Measurements from ENCODE around the gene CPLANE1.
"Not testable (repeated sequence)": the region's sequence is repeated elsewhere in the genome, so short reads cannot be mapped to it uniquely, and the experiment has no call there.

Gene CPLANE1

DNA sequence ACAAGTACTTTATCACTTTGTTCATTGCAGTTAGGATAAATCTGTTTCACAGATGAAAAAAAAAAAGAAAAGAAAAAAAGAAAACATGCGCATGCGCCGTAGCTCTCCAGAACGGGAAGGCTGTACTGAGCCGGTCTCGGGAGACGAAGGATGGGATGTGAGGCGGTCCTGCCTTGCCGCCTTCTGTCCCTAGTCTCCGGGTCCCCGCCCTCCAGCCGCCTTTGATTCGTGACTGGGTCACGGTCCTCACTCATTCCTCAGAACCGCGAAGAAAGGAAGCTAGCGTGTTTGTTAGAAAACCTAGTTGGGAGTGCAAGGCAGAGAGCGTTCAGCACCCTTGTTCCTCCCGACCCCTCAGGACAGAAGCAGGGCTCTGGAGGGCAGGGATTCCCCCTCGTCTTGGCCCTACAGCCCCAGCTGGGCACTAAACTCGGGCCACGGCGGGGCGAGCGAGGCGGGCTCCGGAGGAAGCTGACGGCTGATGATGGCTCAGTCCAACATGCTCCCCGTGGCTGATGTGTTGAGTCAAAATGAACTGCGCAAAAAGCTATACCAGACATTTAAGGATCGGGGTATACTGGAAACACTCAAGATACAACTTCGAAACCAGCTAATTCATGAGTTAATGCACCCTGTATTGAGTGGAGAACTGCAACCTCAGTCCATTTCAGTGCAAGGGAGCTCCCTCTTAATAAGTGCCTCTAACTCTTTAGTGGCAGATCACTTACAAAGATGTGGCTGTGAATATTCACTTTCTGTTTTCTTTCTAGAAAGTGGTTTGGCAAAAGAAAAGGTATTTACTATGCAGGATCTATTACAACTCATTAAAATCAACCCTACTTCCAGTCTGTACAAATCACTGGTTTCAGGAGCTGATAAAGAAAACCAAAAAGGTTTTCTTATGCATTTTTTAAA, 40.0 kb downstream of the CPLANE1 start:
- no peak for DNase-seq (ENCODE audit: low read depth)

DNA sequence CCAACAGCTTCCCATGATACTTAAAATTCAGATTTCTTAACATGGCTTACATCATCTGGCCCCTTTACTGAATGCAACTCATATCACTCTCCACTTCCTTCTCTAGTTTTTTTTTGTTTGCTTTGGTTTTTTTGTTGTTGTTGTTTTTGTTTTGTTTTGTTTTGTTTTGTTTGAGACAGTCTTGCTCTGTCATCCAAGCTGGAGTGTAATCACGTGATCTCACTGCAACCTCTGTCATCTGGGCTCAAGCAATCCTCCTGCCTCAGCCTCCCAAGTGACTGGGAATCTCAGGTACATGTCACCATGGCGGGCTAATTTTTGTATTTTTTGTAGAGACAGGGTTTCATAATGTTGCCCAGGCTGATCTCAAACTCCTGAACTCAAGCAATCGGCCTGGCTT, 41.4 kb downstream of the CPLANE1 start:
- DNase-seq (ENCODE audit: low read depth) = no peak

DNA sequence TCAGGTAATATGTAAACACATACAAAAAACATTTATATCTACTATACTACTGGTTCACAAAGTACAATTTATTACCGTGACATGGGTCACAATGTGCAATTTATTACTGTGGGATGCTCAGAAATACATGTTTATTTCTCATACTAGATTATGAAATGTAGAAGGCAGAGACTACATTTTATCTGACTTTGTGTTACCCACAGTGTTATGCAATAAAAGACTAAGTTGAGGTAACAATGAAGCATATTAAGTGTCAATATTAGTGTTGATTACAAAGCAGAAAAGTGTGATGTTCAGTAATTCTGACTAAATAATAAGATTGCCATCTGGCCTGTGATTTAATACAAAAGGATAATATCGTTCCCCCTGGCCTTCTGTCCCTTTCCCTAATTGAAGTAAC, 42.4 kb downstream of the CPLANE1 start:
- DNase-seq (ENCODE audit: low read depth) = no peak

- DNase-seq (ENCODE audit: low read depth) = no peak
Observed at GRCh38 chr5:37198842-37199241, 50.3 kb downstream of the CPLANE1 start.

GRCh38 chr5:37198061-37198460, 51.1 kb downstream of the CPLANE1 start:
- DNase-seq (ENCODE audit: low read depth) = no peak

GRCh38 chr5:37197340-37198050, 51.7 kb downstream of the CPLANE1 start:
- no peak for DNase-seq (ENCODE audit: low read depth)

- DNase-seq (ENCODE audit: low read depth) = no peak
Observed at GRCh38 chr5:37190592-37190991, 58.6 kb downstream of the CPLANE1 start.

DNA sequence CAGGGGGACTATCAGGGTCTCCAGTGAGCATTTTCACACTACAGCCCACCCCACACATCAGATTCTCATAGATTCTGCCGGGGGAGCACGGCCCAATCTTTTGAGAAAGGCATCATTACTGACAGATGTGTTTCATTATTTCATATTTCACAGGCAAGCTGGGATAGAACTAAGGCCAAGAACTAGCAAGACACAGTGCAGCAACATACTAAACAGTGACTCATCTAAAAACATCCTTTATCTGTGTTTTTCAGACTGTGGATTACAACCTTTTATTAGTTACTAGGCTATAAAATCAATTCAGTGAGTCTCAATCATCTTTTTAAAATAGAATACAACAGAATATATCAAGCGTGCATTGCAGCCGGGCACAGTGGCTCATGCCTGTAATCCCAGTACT, 59.8 kb downstream of the CPLANE1 start:
- DNase-seq (ENCODE audit: low read depth) = no peak

GRCh38 chr5:37187465-37187977, 61.7 kb downstream of the CPLANE1 start:
- no peak for DNase-seq (ENCODE audit: low read depth)

DNA sequence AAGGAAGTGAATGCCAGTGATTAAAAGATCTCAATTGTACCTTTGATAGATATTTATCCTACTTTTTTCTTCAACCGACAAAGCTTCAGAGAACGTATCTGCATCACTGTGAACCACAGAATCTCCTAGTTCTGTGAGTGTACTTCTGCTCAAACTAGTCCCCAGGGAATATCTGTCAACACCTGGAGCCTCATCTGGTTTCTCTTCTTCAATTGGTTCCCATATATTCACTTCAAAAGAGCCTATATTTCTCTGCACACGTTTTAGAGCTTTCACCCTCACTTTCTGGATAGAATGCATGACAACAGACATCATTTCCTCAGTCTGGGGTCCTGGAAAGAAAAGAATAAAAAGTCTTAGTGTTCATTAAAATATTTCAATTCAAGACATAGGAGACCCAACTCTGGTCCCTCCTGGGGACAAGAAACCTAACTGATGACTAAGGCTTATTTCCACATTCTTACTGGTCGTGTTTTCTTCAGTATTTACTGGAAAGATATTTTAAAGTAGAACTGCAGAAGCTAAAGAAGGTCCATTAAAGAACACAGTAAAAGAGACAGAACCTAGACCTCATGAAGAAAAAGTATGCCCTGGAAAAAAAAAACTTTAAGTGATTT, 64.3 kb downstream of the CPLANE1 start:
- DNase-seq (ENCODE audit: low read depth) = no peak

GRCh38 chr5:37182667-37183066, 66.5 kb downstream of the CPLANE1 start:
- DNase-seq (ENCODE audit: low read depth) = no peak

DNA sequence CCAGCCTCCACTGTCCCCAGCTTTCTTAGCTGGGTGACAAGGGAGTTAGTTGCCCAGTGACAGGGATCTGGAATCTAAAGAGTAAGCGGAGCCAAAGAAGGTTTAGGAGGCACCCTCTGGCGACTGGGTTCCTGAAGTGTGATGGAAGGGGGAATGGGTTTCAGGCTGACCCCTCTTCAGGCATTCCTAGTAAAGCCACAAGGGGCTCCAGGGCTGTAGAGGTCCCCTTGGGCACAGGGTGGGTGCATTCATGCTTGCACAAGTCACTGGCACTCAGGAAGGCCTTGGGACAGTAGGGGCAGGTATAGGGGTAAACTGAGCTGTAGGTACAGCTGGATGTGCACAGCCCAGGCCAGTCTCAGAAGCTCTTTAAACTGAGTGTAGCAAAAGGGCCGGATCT, 74.2 kb downstream of the CPLANE1 start:
- no peak for DNase-seq (ENCODE audit: low read depth)

GRCh38 chr5:37172957-37173356, 76.2 kb downstream of the CPLANE1 start:
- DNase-seq (ENCODE audit: low read depth) = no peak

DNA sequence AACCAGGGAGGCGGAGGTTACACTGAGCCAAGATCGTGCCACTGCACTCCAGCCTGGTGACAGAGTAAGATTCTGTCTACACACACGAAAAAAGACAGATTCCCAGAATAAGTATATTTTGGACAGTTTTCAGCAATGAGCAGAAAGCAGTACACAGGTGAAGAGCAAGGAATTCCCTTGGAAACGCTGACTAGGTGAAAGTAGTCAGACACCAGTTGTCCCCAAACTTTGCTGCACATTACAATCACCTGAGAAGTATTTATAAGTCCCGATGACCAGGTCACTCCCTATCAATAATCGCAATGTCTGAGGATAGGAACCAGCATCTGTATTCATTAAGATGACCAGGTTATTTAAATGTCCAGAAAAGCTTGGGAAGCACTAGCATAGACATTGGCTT, 78.3 kb downstream of the CPLANE1 start:
- no peak for DNase-seq (ENCODE audit: low read depth)

DNA sequence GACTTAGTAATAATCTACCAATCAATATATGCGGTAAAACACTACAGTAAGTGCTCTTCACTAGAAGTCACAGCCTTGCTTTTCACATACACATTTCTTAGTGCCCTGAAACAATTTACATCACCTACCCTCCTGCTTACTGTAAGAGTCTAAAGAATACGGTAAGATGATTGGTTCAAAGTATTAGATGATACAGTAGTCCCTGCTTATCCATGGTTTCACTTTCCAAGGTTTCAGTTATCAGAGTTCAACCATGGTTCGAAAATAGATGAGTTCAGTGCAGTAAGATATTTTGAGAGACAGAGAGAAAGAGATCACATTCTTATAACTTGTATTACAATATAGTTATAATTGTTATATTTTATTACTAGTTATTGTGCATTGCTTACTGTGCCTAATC, 83.0 kb downstream of the CPLANE1 start:
- DNase-seq (ENCODE audit: low read depth) = no peak

DNA sequence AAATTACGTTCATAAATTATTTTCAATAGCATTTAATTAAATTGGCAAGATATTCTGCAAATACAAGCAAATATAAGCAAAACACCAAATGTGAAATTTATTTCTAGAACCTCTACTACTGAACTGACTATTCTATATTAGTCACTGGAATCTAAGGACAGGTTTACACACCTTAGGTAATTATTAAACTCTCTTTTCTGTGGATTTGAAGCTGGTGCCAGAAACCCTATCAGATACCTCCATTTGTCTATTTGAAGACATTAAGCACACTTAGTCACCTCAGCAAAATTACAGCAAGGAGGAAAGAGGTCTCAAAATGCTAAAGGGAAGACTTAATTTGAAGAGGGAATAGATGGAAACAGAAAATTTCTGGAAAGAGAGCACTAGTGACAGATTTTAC, 83.4 kb downstream of the CPLANE1 start:
- DNase-seq (ENCODE audit: low read depth) = no peak

DNA sequence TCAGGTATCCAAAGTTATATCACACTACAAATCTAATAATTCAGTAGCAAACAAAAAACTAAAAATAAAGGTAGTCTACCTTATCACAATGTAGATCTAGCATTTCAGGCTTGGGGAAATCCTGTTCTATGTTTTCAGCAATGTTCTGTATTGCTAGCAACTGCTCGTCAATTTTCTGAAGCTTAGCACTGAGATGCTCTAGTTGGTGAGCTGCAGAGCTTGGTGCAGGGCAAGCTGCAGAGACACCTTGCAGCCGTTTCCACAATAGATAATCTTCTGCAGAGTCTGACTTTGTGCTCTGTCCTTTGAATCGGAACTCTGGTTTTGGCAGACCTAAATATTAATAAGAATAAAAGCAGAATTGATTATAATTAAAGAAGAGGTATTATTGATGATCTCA, 95.5 kb downstream of the CPLANE1 start:
- DNase-seq (ENCODE audit: low read depth) = no peak

DNA sequence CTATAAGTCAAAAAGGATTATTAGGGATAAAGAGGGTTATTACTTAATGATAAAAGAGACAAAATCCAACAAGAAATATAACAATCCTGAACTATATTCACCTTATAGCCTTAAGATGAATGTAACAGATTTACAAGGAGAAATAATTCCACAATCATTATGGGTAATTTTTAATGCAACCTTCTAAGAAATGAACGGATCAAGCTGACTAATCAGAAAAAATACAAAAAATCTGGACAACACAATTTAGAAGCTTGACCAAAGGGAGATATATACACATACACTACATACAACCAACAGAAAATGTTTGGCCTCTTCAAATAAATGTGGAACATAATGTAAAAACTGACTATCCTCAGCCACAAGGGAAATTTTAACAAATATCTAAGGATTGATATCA, 102.3 kb downstream of the CPLANE1 start:
- DNase-seq (ENCODE audit: low read depth) = no peak

DNA sequence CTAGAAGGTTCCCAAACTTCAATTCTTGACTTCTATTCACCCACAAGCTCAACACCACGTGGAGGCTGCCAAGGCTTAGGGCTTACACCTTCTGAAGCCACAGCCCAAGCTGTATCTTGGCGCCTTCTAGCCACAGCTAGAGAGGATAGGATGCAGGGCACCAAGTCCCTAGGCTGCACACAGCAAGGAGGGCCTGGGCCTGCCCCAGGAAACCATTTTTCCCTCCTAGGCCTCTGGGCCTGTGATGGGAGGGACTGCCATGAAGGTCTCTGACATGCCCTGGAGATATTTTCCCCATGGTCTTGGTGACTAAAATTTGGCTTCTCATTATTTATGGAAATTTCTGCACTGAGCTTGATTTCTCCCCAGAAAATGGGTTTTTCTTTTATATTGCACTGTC, 112.5 kb downstream of the CPLANE1 start:
- no peak for DNase-seq (ENCODE audit: low read depth)

DNA sequence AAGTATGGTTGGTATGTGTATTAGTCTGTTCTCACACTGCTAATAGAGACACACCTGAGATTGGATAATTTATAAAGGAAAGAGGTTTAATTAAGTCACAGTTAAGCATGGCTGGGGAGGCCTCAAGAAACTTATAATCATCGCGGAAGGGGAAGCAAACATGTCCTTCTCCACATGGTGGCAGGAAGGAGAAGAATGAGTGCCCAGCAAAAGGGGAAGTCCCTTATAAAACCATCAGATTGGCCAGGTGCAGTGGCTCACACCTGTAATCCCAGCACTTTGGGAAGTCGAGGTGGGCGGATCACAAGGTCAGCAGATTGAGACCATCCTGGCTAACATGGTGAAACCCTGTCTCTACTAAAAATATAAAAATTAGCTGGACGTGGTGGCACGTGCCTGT, 113.9 kb downstream of the CPLANE1 start:
- not testable (repeated sequence) for DNase-seq (ENCODE audit: low read depth)

- DNase-seq (ENCODE audit: low read depth) = no peak
Observed at GRCh38 chr5:37133939-37134338, 115.2 kb downstream of the CPLANE1 start.

- no peak for DNase-seq (ENCODE audit: low read depth)
Observed at GRCh38 chr5:37132646-37133045, 116.5 kb downstream of the CPLANE1 start.

DNA sequence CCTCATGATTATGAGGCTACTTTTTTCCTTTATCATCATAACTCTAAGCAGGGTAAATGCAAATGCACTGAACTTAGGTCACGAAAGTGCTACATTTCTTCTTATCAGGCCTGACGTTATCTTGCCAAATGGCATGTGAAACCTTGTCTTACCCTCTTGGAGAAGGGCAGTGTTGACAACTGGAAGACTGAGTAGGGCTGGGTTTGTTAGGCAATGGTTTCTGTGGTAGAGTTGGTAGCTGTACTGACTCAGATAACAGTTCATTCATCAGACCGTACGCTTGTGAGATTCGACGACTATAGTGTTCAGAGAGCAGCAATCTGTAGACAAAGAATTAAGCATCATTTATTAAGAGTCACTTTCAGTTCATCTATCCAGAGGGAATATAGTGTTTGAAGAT, 127.7 kb downstream of the CPLANE1 start:
- no peak for DNase-seq (ENCODE audit: low read depth)
